Ishikawa (cell line): ENCODE measurements around the gene CACNA2D3.

Experiments used
- CEBPB ChIP-seq: IDR thresholded peaks from 2 replicates; pipeline ENCODE4 v1.6.1; 2012
- CREB1 ChIP-seq: IDR thresholded peaks from 2 replicates; pipeline ENCODE4 v1.6.1; 2012; ENCODE audit warnings: low read depth
- TF ChIP-seq, protein P1 (sequence below): IDR thresholded peaks from 2 replicates; pipeline ENCODE4 v1.6.1; 2012; ENCODE audit warnings: low read depth, mild to moderate bottlenecking

DNA sequence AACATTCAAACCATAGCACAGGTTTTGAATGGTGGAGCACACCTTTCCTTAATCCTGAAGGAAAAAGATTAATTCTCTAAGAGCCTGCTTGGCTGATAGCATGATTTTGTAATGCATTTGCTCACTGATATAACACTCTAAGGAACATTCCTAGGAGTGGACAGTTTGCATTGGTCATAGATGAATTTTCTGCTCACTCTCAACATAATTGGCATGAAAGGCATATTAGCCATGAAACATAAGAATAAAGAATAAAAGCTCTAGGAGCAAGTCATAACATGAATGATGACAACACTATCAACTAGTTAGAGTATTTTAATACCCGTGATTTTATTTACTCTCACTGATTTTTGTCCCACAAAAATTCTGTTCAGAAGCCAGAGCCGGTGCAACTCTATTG is 839.8 kb downstream of the CACNA2D3 start:
- TF ChIP-seq CREB1 = no peak
- TF ChIP-seq CEBPB = no peak
- TF ChIP-seq, protein P1, sequence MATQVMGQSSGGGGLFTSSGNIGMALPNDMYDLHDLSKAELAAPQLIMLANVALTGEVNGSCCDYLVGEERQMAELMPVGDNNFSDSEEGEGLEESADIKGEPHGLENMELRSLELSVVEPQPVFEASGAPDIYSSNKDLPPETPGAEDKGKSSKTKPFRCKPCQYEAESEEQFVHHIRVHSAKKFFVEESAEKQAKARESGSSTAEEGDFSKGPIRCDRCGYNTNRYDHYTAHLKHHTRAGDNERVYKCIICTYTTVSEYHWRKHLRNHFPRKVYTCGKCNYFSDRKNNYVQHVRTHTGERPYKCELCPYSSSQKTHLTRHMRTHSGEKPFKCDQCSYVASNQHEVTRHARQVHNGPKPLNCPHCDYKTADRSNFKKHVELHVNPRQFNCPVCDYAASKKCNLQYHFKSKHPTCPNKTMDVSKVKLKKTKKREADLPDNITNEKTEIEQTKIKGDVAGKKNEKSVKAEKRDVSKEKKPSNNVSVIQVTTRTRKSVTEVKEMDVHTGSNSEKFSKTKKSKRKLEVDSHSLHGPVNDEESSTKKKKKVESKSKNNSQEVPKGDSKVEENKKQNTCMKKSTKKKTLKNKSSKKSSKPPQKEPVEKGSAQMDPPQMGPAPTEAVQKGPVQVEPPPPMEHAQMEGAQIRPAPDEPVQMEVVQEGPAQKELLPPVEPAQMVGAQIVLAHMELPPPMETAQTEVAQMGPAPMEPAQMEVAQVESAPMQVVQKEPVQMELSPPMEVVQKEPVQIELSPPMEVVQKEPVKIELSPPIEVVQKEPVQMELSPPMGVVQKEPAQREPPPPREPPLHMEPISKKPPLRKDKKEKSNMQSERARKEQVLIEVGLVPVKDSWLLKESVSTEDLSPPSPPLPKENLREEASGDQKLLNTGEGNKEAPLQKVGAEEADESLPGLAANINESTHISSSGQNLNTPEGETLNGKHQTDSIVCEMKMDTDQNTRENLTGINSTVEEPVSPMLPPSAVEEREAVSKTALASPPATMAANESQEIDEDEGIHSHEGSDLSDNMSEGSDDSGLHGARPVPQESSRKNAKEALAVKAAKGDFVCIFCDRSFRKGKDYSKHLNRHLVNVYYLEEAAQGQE = no peak
